Kidney tubule cell (primary cell): ENCODE measurements around the gene MAPK8IP3.

Source experiments
- DNase-seq: peaks from one replicate; pipeline ENCODE4 v3.0.0-alpha.2; 2018; ENCODE audit warnings: low spot score

Gene MAPK8IP3

GRCh38 chr16:1773703-1774447, 67.9 kb downstream of the MAPK8IP3 start:
- peak; percentile 70 for DNase-seq

- no peak for DNase-seq
These were observed 68.4 kb downstream of the MAPK8IP3 start for GRCh38 chr16:1774448-1774780.

GRCh38 chr16:1775006-1775845, 69.2 kb downstream of the MAPK8IP3 start:
- no peak for DNase-seq

- DNase-seq: no peak
These were observed 70.1 kb downstream of the MAPK8IP3 start for GRCh38 chr16:1775846-1776671.

GRCh38 chr16:1776672-1776955, 70.6 kb downstream of the MAPK8IP3 start:
- no peak for DNase-seq

- DNase-seq: no peak
These were observed 71.0 kb downstream of the MAPK8IP3 start for GRCh38 chr16:1776991-1777374.

GRCh38 chr16:1777375-1778199, 71.6 kb downstream of the MAPK8IP3 start:
- DNase-seq: no peak

GRCh38 chr16:1778200-1779179, 72.5 kb downstream of the MAPK8IP3 start:
- no peak for DNase-seq

- DNase-seq: no peak
These were observed 73.3 kb downstream of the MAPK8IP3 start for GRCh38 chr16:1779234-1779701.

- no peak for DNase-seq
These were observed 74.0 kb downstream of the MAPK8IP3 start for GRCh38 chr16:1779741-1780676.

- DNase-seq: no peak
These were observed 74.7 kb downstream of the MAPK8IP3 start for GRCh38 chr16:1780677-1781072.

GRCh38 chr16:1781254-1781653, 75.3 kb downstream of the MAPK8IP3 start:
- DNase-seq: no peak

- peak; percentile 79 for DNase-seq
These were observed 75.9 kb downstream of the MAPK8IP3 start for GRCh38 chr16:1781758-1782407.

GRCh38 chr16:1782408-1783264, 76.6 kb downstream of the MAPK8IP3 start, which contains the start of the genes NUBP2 and SPSB3:
Gene NUBP2, plus strand, starts transcription at chr16:1782960. Its CDS starts 61 bp downstream, at chr16:1783021.
Gene SPSB3, minus strand, starts transcription at chr16:1782571. Its CDS starts 1,088 bp downstream, at chr16:1781483.
- peak; percentile 100 for DNase-seq

- DNase-seq: no peak
These were observed 79.2 kb downstream of the MAPK8IP3 start for GRCh38 chr16:1784977-1785845.

GRCh38 chr16:1785846-1786170, 79.8 kb downstream of the MAPK8IP3 start:
- DNase-seq: no peak
